HL-60 (cell line): ENCODE data around the gene PLCL2.

Experiments
- DNase-seq, 2 experiments: peaks; one replicate each; pipeline ENCODE4 v3.0.0-alpha.2; 2010 to 2020; ENCODE audit warnings: low read depth in 1 of 2, low spot score in 1 of 2
- H3K27ac ChIP-seq: fragments of 250-450 bp; sonication (Bioruptor Pico); replicated peaks from 2 replicates; pipeline ENCODE4 v1.5.1; 2020; ENCODE audit warnings: mild to moderate bottlenecking, moderate library complexity
- H3K27me3 ChIP-seq: fragments of 250-450 bp; sonication (Bioruptor Pico); 2 replicates; pipeline ENCODE4 v1.5.1; 2021; ENCODE audit warnings: mild to moderate bottlenecking, moderate library complexity; ENCODE audit not compliant: insufficient read depth, poor library complexity, severe bottlenecking
- H3K4me3 ChIP-seq: replicated peaks from 2 replicates; pipeline ENCODE4 v1.5.1; 2011; ENCODE audit warnings: mild to moderate bottlenecking, control low read depth, low read length; ENCODE audit not compliant: insufficient read depth
- CTCF ChIP-seq: IDR thresholded peaks from one replicate; pipeline ENCODE4 v1.5.1; 2011; ENCODE audit warnings: low read length, control low read depth, inconsistent platforms; ENCODE audit not compliant: insufficient read depth
- GABPA ChIP-seq: IDR thresholded peaks from 2 replicates; pipeline ENCODE4 v1.6.1; 2012; ENCODE audit warnings: low read depth
- POLR2AphosphoS5 ChIP-seq: IDR thresholded peaks from 2 replicates; pipeline ENCODE4 v1.6.1; 2012; ENCODE audit warnings: low read depth
- REST ChIP-seq: IDR thresholded peaks from 2 replicates; pipeline ENCODE4 v1.6.1; 2012; ENCODE audit warnings: low read depth; ENCODE audit not compliant: insufficient replicate concordance
- SPI1 ChIP-seq: IDR thresholded peaks from 2 replicates; pipeline ENCODE4 v1.6.1; 2012; ENCODE audit warnings: low read depth, mild to moderate bottlenecking, borderline replicate concordance

PLCL2 gene

DNA sequence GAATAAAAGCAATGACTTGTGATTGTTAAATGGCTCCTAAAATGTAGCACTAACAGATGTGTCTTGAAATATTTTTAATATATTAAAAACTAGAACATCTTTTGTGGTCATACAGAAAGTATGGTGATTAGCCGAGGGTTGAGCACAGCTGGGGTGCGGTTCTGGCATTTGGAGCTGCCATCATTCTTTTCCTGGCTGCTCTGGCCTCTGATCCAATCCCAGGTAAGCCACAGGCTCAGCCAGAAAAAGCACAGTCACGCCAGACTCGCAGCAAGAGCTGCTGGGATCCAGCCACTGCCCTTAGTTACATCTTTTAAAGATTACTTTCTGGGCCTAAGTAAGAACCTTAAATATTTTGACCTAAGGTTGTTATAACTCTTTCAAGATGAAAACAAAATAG lies 196.8 kb downstream of the PLCL2 start:
- H3K27me3 ChIP-seq = no peaks in the 10 kb centered on the region
- H3K27ac ChIP-seq = no peak overlapping the region
- TF ChIP-seq CTCF (no peak), SPI1 (no peak), POLR2AphosphoS5 (no peak), GABPA (no peak), REST (no peak)
- no peak overlapping the region for H3K4me3 ChIP-seq
- DNase-seq = no peak

DNA sequence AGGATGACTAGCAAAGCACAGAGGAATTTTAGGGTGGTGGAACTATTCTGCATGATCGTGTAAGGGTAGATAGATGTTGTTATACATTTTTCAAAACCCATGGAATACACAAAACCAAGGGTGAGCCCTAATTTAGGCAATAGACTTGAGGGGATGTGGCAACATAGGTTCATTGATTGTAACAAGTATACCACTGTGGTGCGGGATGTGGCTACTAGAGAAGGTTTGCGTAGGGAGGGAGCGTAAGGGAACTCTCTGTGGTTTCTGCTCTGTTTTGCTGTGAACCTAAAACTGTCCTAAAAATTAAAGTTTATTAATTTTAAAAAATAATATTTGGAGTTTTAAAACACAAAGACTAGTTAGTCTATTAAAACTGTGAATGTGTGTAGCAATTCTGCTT lies 202.8 kb downstream of the PLCL2 start:
- no peak overlapping the region for H3K27ac ChIP-seq
- no peaks in the 10 kb centered on the region for H3K27me3 ChIP-seq
- no peak for DNase-seq
- no peak overlapping the region for H3K4me3 ChIP-seq
- TF ChIP-seq GABPA (no peak), CTCF (no peak), POLR2AphosphoS5 (no peak), SPI1 (no peak), REST (no peak)

- Histone ChIP-seq H3K27ac (no peak overlapping the region), H3K27me3 (no peaks in the 10 kb centered on the region), H3K4me3 (no peak overlapping the region)
- no peak for TF ChIP-seq POLR2AphosphoS5
- no peak for TF ChIP-seq REST
- TF ChIP-seq GABPA = no peak
- no peak for TF ChIP-seq SPI1
- TF ChIP-seq CTCF = no peak
- DNase-seq = no peak
Observed at GRCh38 chr3:17088017-17088416, 203.3 kb downstream of the PLCL2 start.
